Measurements from ENCODE around the gene CFAP74. TPM values are rescaled to one million over a fixed set of nuclear protein-coding genes. Genes with fewer than 3 reads are reported as not detected.

The CFAP74 gene
- not detected in 2 replicates for total RNA-seq (ENCODE audit: low replicate concordance)

GRCh38 chr1:2003541-2004131 is at the start of gene CFAP74:
TSS of gene CFAP74 (minus strand) at chr1:2003786. CDS start at chr1:1990956, 12,830 bp downstream.
- TF ChIP-seq CTCF (IDR thresholded peaks at IDR 0.05; ENCODE audit: insufficient read depth, low read length) = no peak
- DNase-seq (ENCODE audit: low read depth) = peak; percentile 10
- no peak within 1 kb of the TSS for H3K4me3 ChIP-seq (ENCODE audit: low read depth, low read length)

- no peak for DNase-seq (ENCODE audit: low read depth)
- H3K4me3 ChIP-seq (ENCODE audit: low read depth, low read length) = no peak overlapping the region
- TF ChIP-seq CTCF (IDR thresholded peaks at IDR 0.05; ENCODE audit: insufficient read depth, low read length) = no peak
Measured at GRCh38 chr1:2053217-2053616, 49.6 kb upstream of the CFAP74 start.

- no peak for DNase-seq (ENCODE audit: low read depth)
- no peak overlapping the region for H3K4me3 ChIP-seq (ENCODE audit: low read depth, low read length)
- no peak for TF ChIP-seq CTCF (IDR thresholded peaks at IDR 0.05; ENCODE audit: insufficient read depth, low read length)
Measured at GRCh38 chr1:2052756-2053155, 49.2 kb upstream of the CFAP74 start.

- H3K4me3 ChIP-seq (ENCODE audit: low read depth, low read length) = no peak overlapping the region
- DNase-seq (ENCODE audit: low read depth) = no peak
- no peak for TF ChIP-seq CTCF (IDR thresholded peaks at IDR 0.05; ENCODE audit: insufficient read depth, low read length)
Measured at GRCh38 chr1:2052054-2052679, 48.6 kb upstream of the CFAP74 start.

GRCh38 chr1:2050793-2051682 is 47.5 kb upstream of the CFAP74 start:
- no peak overlapping the region for H3K4me3 ChIP-seq (ENCODE audit: low read depth, low read length)
- DNase-seq (ENCODE audit: low read depth) = no peak
- TF ChIP-seq CTCF (IDR thresholded peaks at IDR 0.05; ENCODE audit: insufficient read depth, low read length) = no peak

GRCh38 chr1:2050461-2050792 is 46.8 kb upstream of the CFAP74 start:
- TF ChIP-seq CTCF (IDR thresholded peaks at IDR 0.05; ENCODE audit: insufficient read depth, low read length) = no peak
- DNase-seq (ENCODE audit: low read depth) = no peak
- H3K4me3 ChIP-seq (ENCODE audit: low read depth, low read length) = no peak overlapping the region
